Activated T-cell treated with anti-CD3 and anti-CD28 coated beads, Interleukin-2, amount 50 U/mL, for 72 hours (primary cell): ENCODE results near the gene SIT1. TPM values are rescaled to one million over a fixed set of nuclear protein-coding genes. Genes with fewer than 3 reads are reported as not detected.
"Not testable (repeated sequence)": the region's sequence is repeated elsewhere in the genome, so short reads cannot be mapped to it uniquely, and the experiment has no call there.

Experiments used
- ATAC-seq, 2 donors: fragments of 150-1000 bp; cut with Tn5 transposase; replicated peaks in 1 of 2; 2 replicates each; pipeline ENCODE4 v1.10.0; 2021; ENCODE audit warnings: moderate library complexity in 2 of 2, mild to moderate bottlenecking in 1 of 2
- DNase-seq, 2 donors: peaks; one replicate each; pipeline ENCODE4 v3.0.0; 2021 to 2022; ENCODE audit warnings: mixed read lengths in 1 of 2
- H3K27ac Mint-ChIP-seq: one replicate; pipeline ENCODE4 v1.8.0; 2022; ENCODE audit warnings: mild to moderate bottlenecking, moderate library complexity, mixed read lengths
- H3K27me3 Mint-ChIP-seq: one replicate; pipeline ENCODE4 v1.8.0; 2022; ENCODE audit warnings: low read depth, mixed read lengths
- H3K36me3 Mint-ChIP-seq, 2 donors: one replicate each; pipeline ENCODE4 v1.8.0; 2022; ENCODE audit warnings: mixed read lengths in 2 of 2, mild to moderate bottlenecking in 1 of 2; ENCODE audit not compliant: insufficient read depth in 2 of 2
- H3K4me1 Mint-ChIP-seq: one replicate; pipeline ENCODE4 v1.8.0; 2022; ENCODE audit warnings: low read depth, mixed read lengths
- H3K4me3 Mint-ChIP-seq, 2 donors: one replicate each; pipeline ENCODE4 v1.8.0; 2022; ENCODE audit warnings: mild to moderate bottlenecking in 2 of 2, mixed read lengths in 2 of 2, moderate library complexity in 2 of 2
- H3K9me3 Mint-ChIP-seq, 2 donors: one replicate each; pipeline ENCODE4 v1.8.0; 2022; ENCODE audit warnings: mixed read lengths in 2 of 2
- total RNA-seq, 2 donors: library from RNA; stranded (reverse); gene quantifications; one replicate each; pipeline ENCODE4 v1.2.3, GENCODE V29; 2022

SIT1 gene
- total RNA-seq, 2 donors from 2014 or later = 61.4 to 65.6 TPM

GRCh38 chr9:35612066-35612465 lies 38.7 kb downstream of the SIT1 start:
- not testable (repeated sequence) for H3K27ac Mint-ChIP-seq, H3K27me3 Mint-ChIP-seq, H3K36me3 Mint-ChIP-seq, H3K4me3 Mint-ChIP-seq, H3K9me3 Mint-ChIP-seq, ATAC-seq, DNase-seq
- peaks cover 31% of the 10 kb centered on the region for H3K4me1 Mint-ChIP-seq

GRCh38 chr9:35611230-35611797 lies 39.4 kb downstream of the SIT1 start:
- Mint-ChIP-seq H3K27ac (peak overlapping the region; percentile 87), H3K27me3 (no peaks in the 10 kb centered on the region), H3K36me3 (no peaks in the 10 kb centered on the region), H3K4me3 (no peak overlapping the region), H3K4me1 (peaks cover 29% of the 10 kb centered on the region), H3K9me3 (no peaks in the 10 kb centered on the region)
- peak; percentile 74 to 76 for ATAC-seq
- DNase-seq = peak; percentile 64 to 66

- H3K4me1 Mint-ChIP-seq = peaks cover 29% of the 10 kb centered on the region
- H3K4me3 Mint-ChIP-seq = no peak overlapping the region
- H3K9me3 Mint-ChIP-seq = no peaks in the 10 kb centered on the region
- ATAC-seq (no peak), DNase-seq (no peak)
- no peak overlapping the region for H3K27ac Mint-ChIP-seq
- no peaks in the 10 kb centered on the region for H3K36me3 Mint-ChIP-seq
- H3K27me3 Mint-ChIP-seq = no peaks in the 10 kb centered on the region
Observed at GRCh38 chr9:35609820-35610163, 40.9 kb downstream of the SIT1 start.

GRCh38 chr9:35609001-35609819 lies 41.5 kb downstream of the SIT1 start:
- no peaks in the 10 kb centered on the region for H3K9me3 Mint-ChIP-seq
- H3K4me3 Mint-ChIP-seq = no peak overlapping the region
- DNase-seq (no peak), ATAC-seq (no peak)
- H3K36me3 Mint-ChIP-seq = peaks cover 1 to 3% of the 10 kb centered on the region in 2 donors
- peaks cover 34% of the 10 kb centered on the region for H3K4me1 Mint-ChIP-seq
- no peak overlapping the region for H3K27ac Mint-ChIP-seq
- no peaks in the 10 kb centered on the region for H3K27me3 Mint-ChIP-seq

GRCh38 chr9:35608221-35608620 lies 42.5 kb downstream of the SIT1 start:
- Mint-ChIP-seq H3K27me3 (no peaks in the 10 kb centered on the region), H3K36me3 (peaks cover 3 to 6% of the 10 kb centered on the region in 2 donors), H3K27ac (no peak overlapping the region), H3K4me1 (peaks cover 43% of the 10 kb centered on the region), H3K9me3 (no peaks in the 10 kb centered on the region), H3K4me3 (no peak overlapping the region)
- DNase-seq (no peak), ATAC-seq (no peak)

- H3K27ac Mint-ChIP-seq = no peak overlapping the region
- H3K36me3 Mint-ChIP-seq = peaks cover 3 to 6% of the 10 kb centered on the region in 2 donors
- H3K4me3 Mint-ChIP-seq = peak overlapping the region; percentile 5 to 13
- ATAC-seq = no peak
- no peaks in the 10 kb centered on the region for H3K9me3 Mint-ChIP-seq
- peaks cover 58% of the 10 kb centered on the region for H3K4me1 Mint-ChIP-seq
- no peak for DNase-seq
- no peaks in the 10 kb centered on the region for H3K27me3 Mint-ChIP-seq
Observed at GRCh38 chr9:35606726-35607125, 44.0 kb downstream of the SIT1 start.

- no peak for DNase-seq
- Mint-ChIP-seq H3K27me3 (no peaks in the 10 kb centered on the region), H3K4me1 (peaks cover 52% of the 10 kb centered on the region), H3K9me3 (no peaks in the 10 kb centered on the region), H3K4me3 (peak overlapping the region; percentile 82 to 87), H3K27ac (no peak overlapping the region), H3K36me3 (peaks cover 3 to 6% of the 10 kb centered on the region in 2 donors)
- no peak for ATAC-seq
Observed at GRCh38 chr9:35606138-35606504, 44.6 kb downstream of the SIT1 start.

- peaks cover 3 to 6% of the 10 kb centered on the region in 2 donors for H3K36me3 Mint-ChIP-seq
- H3K27me3 Mint-ChIP-seq = no peaks in the 10 kb centered on the region
- ATAC-seq (peak in 1 of 2 donors; percentile 1), DNase-seq (peak; percentile 43 to 45)
- H3K9me3 Mint-ChIP-seq = no peaks in the 10 kb centered on the region
- H3K27ac Mint-ChIP-seq = no peak overlapping the region
- peaks cover 49% of the 10 kb centered on the region for H3K4me1 Mint-ChIP-seq
- peak overlapping the region; percentile 82 to 87 for H3K4me3 Mint-ChIP-seq
Observed at GRCh38 chr9:35605351-35606137, 45.2 kb downstream of the SIT1 start.

GRCh38 chr9:35604578-35605350 lies 46.0 kb downstream of the SIT1 start, which contains the start of gene TESK1:
Gene TESK1 (plus strand): TSS chr9:35605262. CDS start chr9:35605620, 358 bp downstream.
- Mint-ChIP-seq H3K4me3 (peak within 1 kb of the TSS; percentile 93 to 99), H3K27ac (peak within 1 kb of the TSS; percentile 92), H3K4me1 (peaks cover 49% of the 10 kb centered on the region), H3K9me3 (no peaks in the 10 kb centered on the region), H3K36me3 (peaks cover 3 to 6% of the 10 kb centered on the region in 2 donors), H3K27me3 (no peaks in the 10 kb centered on the region)
- ATAC-seq (peak; percentile 59 to 60), DNase-seq (peak; percentile 93)

- Mint-ChIP-seq H3K4me3 (peak overlapping the region; percentile 93 to 99), H3K36me3 (peaks cover 3 to 6% of the 10 kb centered on the region in 2 donors), H3K9me3 (no peaks in the 10 kb centered on the region), H3K27me3 (no peaks in the 10 kb centered on the region), H3K4me1 (peaks cover 49% of the 10 kb centered on the region), H3K27ac (peak overlapping the region; percentile 92)
- DNase-seq (peak; percentile 99 to 100), ATAC-seq (peak; percentile 90)
Observed at GRCh38 chr9:35603986-35604577, 46.6 kb downstream of the SIT1 start.

GRCh38 chr9:35603506-35603985 lies 47.2 kb downstream of the SIT1 start:
- H3K4me1 Mint-ChIP-seq = peaks cover 49% of the 10 kb centered on the region
- peak; percentile 26 to 33 for DNase-seq

More at GRCh38 chr9:35603506-35603985, 47.2 kb downstream of the SIT1 start:
- Mint-ChIP-seq H3K27me3 (no peaks in the 10 kb centered on the region), H3K9me3 (no peaks in the 10 kb centered on the region), H3K27ac (peak overlapping the region; percentile 92), H3K36me3 (peaks cover 3 to 6% of the 10 kb centered on the region in 2 donors), H3K4me3 (peak overlapping the region; percentile 93 to 99)
- ATAC-seq = no peak
